Measurements from ENCODE around the gene RAB43. TPM values are rescaled to one million over a fixed set of nuclear protein-coding genes. Genes with fewer than 3 reads are reported as not detected.

The RAB43 gene
- polyA plus RNA-seq, 1 of the 3 experiments (the other 2 are of a cell fraction), result 9.5 TPM

- peak; percentile 52; the same call in 1 of the 2 replicates for TF ChIP-seq POLR2AphosphoS5 (IDR thresholded peaks at IDR 0.05; ENCODE audit: low read depth, low read length)
- no peak for TF ChIP-seq EZH2phosphoT487 (IDR thresholded peaks at IDR 0.05; ENCODE audit: borderline replicate concordance, low read depth)
- peak; percentile 43 for TF ChIP-seq PBX3 (IDR thresholded peaks at IDR 0.05)
- TF ChIP-seq ELF1 (IDR thresholded peaks at IDR 0.05), result peak; percentile 54
Measured at GRCh38 chr3:129120254-129121004, 1.2 kb downstream of the RAB43 start (continued).

- 78% methylated on average over 13 of the region's 13 CpGs for WGBS (ENCODE audit: low lambda C conversion rate)
- peaks cover 15% of the 10 kb centered on the region for H3F3A ChIP-seq (replicated peaks; ENCODE audit: insufficient read depth)
- H2AFZ ChIP-seq (ENCODE audit: low read depth), result no peak overlapping the region
- H3K4me2 ChIP-seq, result peak overlapping the region; percentile 97
- H3K9ac ChIP-seq, result peak overlapping the region; percentile 91; the same call in 1 of the 2 replicates
- H3K79me2 ChIP-seq (ENCODE audit: insufficient read depth), result peaks cover 61% of the 10 kb centered on the region
- H3K4me1 ChIP-seq (ENCODE audit: control insufficient read depth in 1 of 2, insufficient read depth in 2 of 2, low read depth in 1 of 2, low read length in 1 of 2), result peaks cover 0 to 14% of the 10 kb centered on the region in 2 experiments; a peak in 2 of 4 replicates
- H3K4me3 ChIP-seq (ENCODE audit: low read depth in 2 of 2, low read length in 1 of 2), result peak overlapping the region; percentile 81 to 86
- CTCF ChIA-PET, result interaction anchor here (1.1 to 6.0 kb wide), 4 partner anchors 20 to 149 kb away, joined by 3 to 34 read pairs (median 14); no protein-coding TSS in a partner anchor
- H3K27me3 ChIP-seq (ENCODE audit: insufficient read depth), result no peaks in the 10 kb centered on the region
- H3K36me3 ChIP-seq (replicated peaks in 1 of 2; ENCODE audit: control insufficient read depth in 1 of 2, insufficient read depth in 2 of 2, low read length in 1 of 2), result peaks cover 11 to 13% of the 10 kb centered on the region in 2 experiments
- H3K9me2 ChIP-seq, result no peaks in the 10 kb centered on the region
- POLR2A ChIA-PET, result no interaction called here
- no peaks in the 10 kb centered on the region for H3K9me3 ChIP-seq
- TF ChIP-seq SMC3 (IDR thresholded peaks at IDR 0.05; ENCODE audit: low read depth, low read length), result no peak
- TF ChIP-seq CHD2 (IDR thresholded peaks at IDR 0.05; ENCODE audit: low read length, partially characterized antibody), result no peak
- TF ChIP-seq ZBTB33 (IDR thresholded peaks at IDR 0.05; ENCODE audit: borderline replicate concordance, low read depth), result no peak
- TF ChIP-seq USF1 (IDR thresholded peaks at IDR 0.05; ENCODE audit: borderline replicate concordance, low read depth), result no peak
- no peak for TF ChIP-seq GATA2 (CRISPR knock-in tag; IDR thresholded peaks at IDR 0.05)
- H4K20me1 ChIP-seq (ENCODE audit: insufficient read depth), result peaks cover 39% of the 10 kb centered on the region
- DNase-seq, result no peak
- H3K27ac ChIP-seq (ENCODE audit: low read depth in 2 of 2, low read length in 1 of 2), result peak overlapping the region; percentile 52 to 71; a peak in 2 of 4 replicates
Measured at GRCh38 chr3:129119365-129120100, 2.1 kb downstream of the RAB43 start.
